ENCODE measurements around the gene TMEM134.
"Not testable (repeated sequence)": the region's sequence is repeated elsewhere in the genome, so short reads cannot be mapped to it uniquely, and the experiment has no call there.

Gene TMEM134

GRCh38 chr11:67439321-67440228, 29.5 kb downstream of the TMEM134 start:
- in situ Hi-C loops (cut with HindIII; ENCODE audit: low sequenced_read_pairs): no loop called here

- in situ Hi-C loops (cut with HindIII; ENCODE audit: low sequenced_read_pairs): no loop called here
Observed at GRCh38 chr11:67438158-67438902, 30.7 kb downstream of the TMEM134 start.

GRCh38 chr11:67437809-67438157, 31.3 kb downstream of the TMEM134 start:
- in situ Hi-C loops (cut with HindIII; ENCODE audit: low sequenced_read_pairs): no loop called here

- in situ Hi-C loops (cut with HindIII; ENCODE audit: low sequenced_read_pairs): no loop called here
Observed at GRCh38 chr11:67437082-67437808, 31.8 kb downstream of the TMEM134 start, which contains the start of gene PTPRCAP. Gene PTPRCAP, minus strand, starts transcription at chr11:67437682. Its CDS starts 63 bp downstream, at chr11:67437619.

GRCh38 chr11:67436459-67437081, 32.5 kb downstream of the TMEM134 start:
- in situ Hi-C loops (cut with HindIII; ENCODE audit: low sequenced_read_pairs): no loop called here

- in situ Hi-C loops (cut with HindIII; ENCODE audit: low sequenced_read_pairs): no loop called here
Observed at GRCh38 chr11:67435727-67436458, 33.2 kb downstream of the TMEM134 start.

GRCh38 chr11:67435031-67435726, 33.9 kb downstream of the TMEM134 start:
- in situ Hi-C loops (cut with HindIII; ENCODE audit: low sequenced_read_pairs): no loop called here

- in situ Hi-C loops (cut with HindIII; ENCODE audit: low sequenced_read_pairs): no loop called here
Observed at GRCh38 chr11:67434395-67434881, 34.6 kb downstream of the TMEM134 start.

- in situ Hi-C loops (cut with HindIII; ENCODE audit: low sequenced_read_pairs): no loop called here
Observed at GRCh38 chr11:67433536-67434394, 35.3 kb downstream of the TMEM134 start.

GRCh38 chr11:67432655-67433349, 36.2 kb downstream of the TMEM134 start:
- in situ Hi-C loops (cut with HindIII; ENCODE audit: low sequenced_read_pairs): no loop called here

- in situ Hi-C loops (cut with HindIII; ENCODE audit: low sequenced_read_pairs): no loop called here
Observed at GRCh38 chr11:67431346-67432249, 37.5 kb downstream of the TMEM134 start.

- in situ Hi-C loops (cut with HindIII; ENCODE audit: low sequenced_read_pairs): no loop called here
Observed at GRCh38 chr11:67429722-67430121, 39.3 kb downstream of the TMEM134 start.

GRCh38 chr11:67429038-67429668, 39.9 kb downstream of the TMEM134 start:
- in situ Hi-C loops (cut with HindIII; ENCODE audit: low sequenced_read_pairs): no loop called here

GRCh38 chr11:67428052-67429001, 40.7 kb downstream of the TMEM134 start, which contains the start of gene RPS6KB2:
Gene RPS6KB2, plus strand, starts transcription at chr11:67428494. Its CDS starts 52 bp downstream, at chr11:67428546.
- in situ Hi-C loops (cut with HindIII; ENCODE audit: low sequenced_read_pairs): no loop called here

- in situ Hi-C loops (cut with HindIII; ENCODE audit: low sequenced_read_pairs): not testable (repeated sequence)
Observed at GRCh38 chr11:67427364-67427859, 41.6 kb downstream of the TMEM134 start.

Data from endothelial cell of hepatic sinusoid (primary cell).